ENCODE results near the gene NTHL1. TPM values are rescaled to one million over a fixed set of nuclear protein-coding genes. Genes with fewer than 3 reads are reported as not detected.

The NTHL1 gene
- total RNA-seq, 1 experiment from 2014 or later = 74.7 TPM

Other genes starting within 250 kb of the NTHL1 start
- 120 and 186 TPM in 2 replicates for gene HAGH, start 221.0 kb downstream of the NTHL1 start, total RNA-seq (2014; rRNA removed; shearing (Covaris generic); ENCODE audit: low replicate concordance)
- 33.4 and 35.4 TPM in 2 replicates for gene FAHD1, start 220.6 kb downstream of the NTHL1 start, total RNA-seq (2014; rRNA removed; shearing (Covaris generic); ENCODE audit: low replicate concordance)
- 21.6 and 71.1 TPM in 2 replicates for gene MEIOB, start 175.7 kb downstream of the NTHL1 start, total RNA-seq (2014; rRNA removed; shearing (Covaris generic); ENCODE audit: low replicate concordance)
- not detected in 2 replicates for gene HS3ST6, start 129.4 kb downstream of the NTHL1 start, total RNA-seq (2014; rRNA removed; shearing (Covaris generic); ENCODE audit: low replicate concordance)
- 99.5 and 116 TPM in 2 replicates for gene MSRB1, start 104.6 kb downstream of the NTHL1 start, total RNA-seq (2014; rRNA removed; shearing (Covaris generic); ENCODE audit: low replicate concordance)
- not detected in 2 replicates for gene RPL3L, start 93.1 kb downstream of the NTHL1 start, total RNA-seq (2014; rRNA removed; shearing (Covaris generic); ENCODE audit: low replicate concordance)
- 406 and 819 TPM in 2 replicates for gene NDUFB10, start 88.3 kb downstream of the NTHL1 start, total RNA-seq (2014; rRNA removed; shearing (Covaris generic); ENCODE audit: low replicate concordance)
- gene RPS2, start 83.0 kb downstream of the NTHL1 start, total RNA-seq (2014; rRNA removed; shearing (Covaris generic); ENCODE audit: low replicate concordance) = 8,634 and 16,603 TPM in 2 replicates
- not detected in 2 replicates for gene RNF151, start 81.0 kb downstream of the NTHL1 start, total RNA-seq (2014; rRNA removed; shearing (Covaris generic); ENCODE audit: low replicate concordance)
- 75.4 and 134 TPM in 2 replicates for gene TBL3, start 75.8 kb downstream of the NTHL1 start, total RNA-seq (2014; rRNA removed; shearing (Covaris generic); ENCODE audit: low replicate concordance)
- gene NOXO1, start 66.4 kb downstream of the NTHL1 start, total RNA-seq (2014; rRNA removed; shearing (Covaris generic); ENCODE audit: low replicate concordance) = not detected in 2 replicates
- gene GFER, start 63.6 kb downstream of the NTHL1 start, total RNA-seq (2014; rRNA removed; shearing (Covaris generic); ENCODE audit: low replicate concordance) = 39.9 and 64.5 TPM in 2 replicates
- 0.07 TPM in 1 of 2 replicates, not detected in the other for gene SYNGR3, start 57.9 kb downstream of the NTHL1 start, total RNA-seq (2014; rRNA removed; shearing (Covaris generic); ENCODE audit: low replicate concordance)
- gene ZNF598, start 38.0 kb downstream of the NTHL1 start, total RNA-seq (2014; rRNA removed; shearing (Covaris generic); ENCODE audit: low replicate concordance) = 75.0 and 86.5 TPM in 2 replicates
- gene NPW, start 28.0 kb downstream of the NTHL1 start, total RNA-seq (2014; rRNA removed; shearing (Covaris generic); ENCODE audit: low replicate concordance) = not detected in 2 replicates
- gene NHERF2, start 20.9 kb downstream of the NTHL1 start, total RNA-seq (2014; rRNA removed; shearing (Covaris generic); ENCODE audit: low replicate concordance) = 15.9 and 19.0 TPM in 2 replicates
- gene TSC2, start 151 bp upstream of the NTHL1 start, total RNA-seq (2014; rRNA removed; shearing (Covaris generic); ENCODE audit: low replicate concordance) = 24.1 and 64.4 TPM in 2 replicates
- 60.2 and 106 TPM in 2 replicates for gene PKD1, start 88.1 kb upstream of the NTHL1 start, total RNA-seq (2014; rRNA removed; shearing (Covaris generic); ENCODE audit: low replicate concordance)
- gene RAB26, start 100.8 kb upstream of the NTHL1 start, total RNA-seq (2014; rRNA removed; shearing (Covaris generic); ENCODE audit: low replicate concordance) = not detected in 2 replicates
- gene TRAF7, start 107.9 kb upstream of the NTHL1 start, total RNA-seq (2014; rRNA removed; shearing (Covaris generic); ENCODE audit: low replicate concordance) = 68.0 and 111 TPM in 2 replicates
- gene CASKIN1, start 148.8 kb upstream of the NTHL1 start, total RNA-seq (2014; rRNA removed; shearing (Covaris generic); ENCODE audit: low replicate concordance) = 0.02 and 1.0 TPM in 2 replicates
- gene MLST8, start 157.6 kb upstream of the NTHL1 start, total RNA-seq (2014; rRNA removed; shearing (Covaris generic); ENCODE audit: low replicate concordance) = 29.0 and 42.6 TPM in 2 replicates
- gene BRICD5, start 163.0 kb upstream of the NTHL1 start, total RNA-seq (2014; rRNA removed; shearing (Covaris generic); ENCODE audit: low replicate concordance) = 0.39 and 1.3 TPM in 2 replicates
- gene PGP, start 167.0 kb upstream of the NTHL1 start, total RNA-seq (2014; rRNA removed; shearing (Covaris generic); ENCODE audit: low replicate concordance) = 31.7 and 43.8 TPM in 2 replicates
- 43.2 and 56.5 TPM in 2 replicates for gene E4F1, start 175.8 kb upstream of the NTHL1 start, total RNA-seq (2014; rRNA removed; shearing (Covaris generic); ENCODE audit: low replicate concordance)
- 0.39 and 2.0 TPM in 2 replicates for gene DNASE1L2, start 188.6 kb upstream of the NTHL1 start, total RNA-seq (2014; rRNA removed; shearing (Covaris generic); ENCODE audit: low replicate concordance)
- gene ECI1, start 203.8 kb upstream of the NTHL1 start, total RNA-seq (2014; rRNA removed; shearing (Covaris generic); ENCODE audit: low replicate concordance) = 41.1 and 83.9 TPM in 2 replicates
- 130 and 133 TPM in 2 replicates for gene RNPS1, start 220.3 kb upstream of the NTHL1 start, total RNA-seq (2014; rRNA removed; shearing (Covaris generic); ENCODE audit: low replicate concordance)

Measured in MG63 (cell line).